Astrocyte (in vitro differentiated cells and primary cell): Measurements from ENCODE around the gene HLCS. TPM values are rescaled to one million over a fixed set of nuclear protein-coding genes. Genes with fewer than 3 reads are reported as not detected.

ENCODE experiments used
- DNase-seq: peaks from one replicate; pipeline ENCODE4 v3.0.0-alpha.2; 2010; ENCODE audit warnings: low read depth
- FAIRE-seq: peaks from 2 replicates; lab custom pipeline; 2011; peaks lifted over from hg19 to GRCh38; lab: Jason Lieb, UNC
- H2AFZ ChIP-seq: 2 replicates; pipeline ENCODE4 v1.6.0; 2012; ENCODE audit warnings: low read depth, low read length, inconsistent platforms
- H3K27ac ChIP-seq: 2 replicates; pipeline ENCODE4 v1.5.1; 2011; ENCODE audit warnings: low read depth, low read length, inconsistent platforms
- H3K27me3 ChIP-seq: 2 replicates; pipeline ENCODE4 v1.6.0; 2011; ENCODE audit warnings: low read length, inconsistent platforms; ENCODE audit not compliant: insufficient read depth
- H3K36me3 ChIP-seq: 2 replicates; pipeline ENCODE4 v1.5.1; 2011; ENCODE audit warnings: low read length, inconsistent platforms; ENCODE audit not compliant: insufficient read depth
- H3K4me1 ChIP-seq: 2 replicates; pipeline ENCODE4 v1.5.1; 2011; ENCODE audit warnings: low read length, inconsistent platforms; ENCODE audit not compliant: insufficient read depth
- H3K4me2 ChIP-seq: 2 replicates; pipeline ENCODE4 v1.6.0; 2012; ENCODE audit warnings: low read length, inconsistent platforms
- H3K4me3 ChIP-seq: 2 replicates; pipeline ENCODE4 v1.5.1; 2011; ENCODE audit warnings: low read depth, mild to moderate bottlenecking, low read length, inconsistent platforms; ENCODE audit not compliant: insufficient read depth
- H3K79me2 ChIP-seq: 2 replicates; pipeline ENCODE4 v1.6.0; 2012; ENCODE audit warnings: mild to moderate bottlenecking, low read length, inconsistent platforms; ENCODE audit not compliant: insufficient read depth
- H3K9ac ChIP-seq: 2 replicates; pipeline ENCODE4 v1.6.0; 2012; ENCODE audit warnings: mild to moderate bottlenecking, low read length, inconsistent platforms
- H3K9me3 ChIP-seq: 2 replicates; pipeline ENCODE4 v1.5.1; 2012; ENCODE audit warnings: low read depth, mild to moderate bottlenecking, low read length, inconsistent platforms; ENCODE audit not compliant: insufficient read depth
- H4K20me1 ChIP-seq: 2 replicates; pipeline ENCODE4 v1.6.0; 2012; ENCODE audit warnings: low read length, inconsistent platforms; ENCODE audit not compliant: insufficient read depth
- H3K27ac Mint-ChIP-seq: one replicate; pipeline ENCODE4 v1.8.0; 2021; ENCODE audit warnings: mild to moderate bottlenecking, mixed read lengths; ENCODE audit not compliant: unreplicated experiment
- H3K27me3 Mint-ChIP-seq: one replicate; pipeline ENCODE4 v1.8.0; 2021; ENCODE audit warnings: low read depth, mixed read lengths; ENCODE audit not compliant: unreplicated experiment
- H3K36me3 Mint-ChIP-seq: one replicate; pipeline ENCODE4 v1.8.0; 2021; ENCODE audit warnings: low read depth, mixed read lengths; ENCODE audit not compliant: unreplicated experiment
- H3K4me1 Mint-ChIP-seq: one replicate; pipeline ENCODE4 v1.8.0; 2021; ENCODE audit warnings: low read depth, mixed read lengths; ENCODE audit not compliant: unreplicated experiment
- H3K4me3 Mint-ChIP-seq: one replicate; pipeline ENCODE4 v1.8.0; 2021; ENCODE audit warnings: mild to moderate bottlenecking, moderate library complexity, mixed read lengths; ENCODE audit not compliant: unreplicated experiment
- H3K9me3 Mint-ChIP-seq: one replicate; pipeline ENCODE4 v1.8.0; 2021; ENCODE audit warnings: mild to moderate bottlenecking, mixed read lengths; ENCODE audit not compliant: unreplicated experiment
- CTCF ChIP-seq: IDR thresholded peaks from 2 replicates; pipeline ENCODE4 v1.5.1; 2011; ENCODE audit warnings: low read depth, mild to moderate bottlenecking, inconsistent platforms, low read length, moderate library complexity; ENCODE audit not compliant: insufficient read depth
- EZH2 ChIP-seq: IDR thresholded peaks from 2 replicates; pipeline ENCODE4 v1.6.1; 2012; ENCODE audit warnings: mild to moderate bottlenecking, low read length, inconsistent platforms; ENCODE audit not compliant: insufficient read depth
- total RNA-seq: library from RNA; stranded (reverse); gene quantifications from 2 replicates; pipeline ENCODE4 v1.2.1, GENCODE V29; 2021

HLCS gene
- total RNA-seq, 1 donor from 2014 or later = 20.9 TPM

GRCh38 chr21:36718951-36719501 lies 247.4 kb downstream of the HLCS start:
- FAIRE-seq = no peak

GRCh38 chr21:36717976-36718375 lies 248.5 kb downstream of the HLCS start:
- Mint-ChIP-seq H3K36me3 (peaks cover 8% of the 10 kb centered on the region), H3K27ac (no peak overlapping the region), H3K9me3 (peaks cover 1% of the 10 kb centered on the region), H3K4me3 (no peak overlapping the region), H3K27me3 (peaks cover 36% of the 10 kb centered on the region), H3K4me1 (no peaks in the 10 kb centered on the region)
- Histone ChIP-seq H4K20me1 (no peaks in the 10 kb centered on the region), H3K4me3 (no peak overlapping the region), H3K4me1 (no peaks in the 10 kb centered on the region), H3K27ac (no peak overlapping the region), H3K9me3 (no peaks in the 10 kb centered on the region), H3K4me2 (no peak overlapping the region), H3K79me2 (no peaks in the 10 kb centered on the region), H3K27me3 (peaks cover 34% of the 10 kb centered on the region), H3K36me3 (no peaks in the 10 kb centered on the region), H2AFZ (no peak overlapping the region), H3K9ac (no peak overlapping the region)
- DNase-seq (no peak), FAIRE-seq (no peak)
- TF ChIP-seq EZH2 (no peak), CTCF (no peak)

More at GRCh38 chr21:36718951-36719501, 247.4 kb downstream of the HLCS start:
- Histone ChIP-seq H3K36me3 (no peaks in the 10 kb centered on the region), H3K79me2 (no peaks in the 10 kb centered on the region), H4K20me1 (no peaks in the 10 kb centered on the region), H3K4me3 (no peak overlapping the region), H2AFZ (no peak overlapping the region), H3K4me2 (no peak overlapping the region), H3K9me3 (no peaks in the 10 kb centered on the region), H3K4me1 (no peaks in the 10 kb centered on the region), H3K27ac (no peak overlapping the region), H3K9ac (no peak overlapping the region), H3K27me3 (peaks cover 26% of the 10 kb centered on the region)
- Mint-ChIP-seq H3K4me3 (no peak overlapping the region), H3K9me3 (peaks cover 1% of the 10 kb centered on the region), H3K27ac (no peak overlapping the region), H3K4me1 (no peaks in the 10 kb centered on the region), H3K36me3 (peaks cover 9% of the 10 kb centered on the region), H3K27me3 (peaks cover 34% of the 10 kb centered on the region)
- DNase-seq = no peak
- TF ChIP-seq EZH2 (no peak), CTCF (no peak)

- peaks cover 44% of the 10 kb centered on the region for H3K27me3 Mint-ChIP-seq
- H3K27ac Mint-ChIP-seq = no peak overlapping the region
- H3K36me3 Mint-ChIP-seq = peaks cover 4% of the 10 kb centered on the region
- Histone ChIP-seq H3K27me3 (peaks cover 45% of the 10 kb centered on the region), H3K79me2 (no peaks in the 10 kb centered on the region), H4K20me1 (no peaks in the 10 kb centered on the region), H3K27ac (no peak overlapping the region), H3K4me3 (no peak overlapping the region), H3K9me3 (no peaks in the 10 kb centered on the region), H2AFZ (no peak overlapping the region), H3K36me3 (no peaks in the 10 kb centered on the region), H3K4me1 (no peaks in the 10 kb centered on the region), H3K4me2 (no peak overlapping the region), H3K9ac (no peak overlapping the region)
- H3K4me3 Mint-ChIP-seq = no peak overlapping the region
- H3K9me3 Mint-ChIP-seq = peaks cover 1% of the 10 kb centered on the region
- FAIRE-seq = no peak
- no peak for DNase-seq
- TF ChIP-seq EZH2 (no peak), CTCF (no peak)
- no peaks in the 10 kb centered on the region for H3K4me1 Mint-ChIP-seq
Observed at GRCh38 chr21:36716836-36717235, 249.6 kb downstream of the HLCS start.
